KOPT-K1 (cell line): Measurements from ENCODE around the gene PAX5.

Experiments used
- H3K27ac ChIP-seq: fragments of 200-600 bp; sonication (generic); 2 replicates; pipeline ENCODE4 v1.5.1; 2016; ENCODE audit warnings: antibody characterized with exemption, mild to moderate bottlenecking, low read depth, low read length; ENCODE audit not compliant: poor library complexity, severe bottlenecking
- H3K36me3 ChIP-seq: fragments of 200-600 bp; sonication (generic); 2 replicates; pipeline ENCODE4 v1.5.1; 2017; ENCODE audit warnings: antibody characterized with exemption, mild to moderate bottlenecking, low read length, moderate library complexity; ENCODE audit not compliant: insufficient read depth
- H3K9me3 ChIP-seq: fragments of 200-600 bp; sonication (generic); 2 replicates; pipeline ENCODE4 v1.5.1; 2017; ENCODE audit warnings: antibody characterized with exemption, low read length, mild to moderate bottlenecking; ENCODE audit not compliant: insufficient read depth, poor library complexity, severe bottlenecking

The PAX5 gene

DNA sequence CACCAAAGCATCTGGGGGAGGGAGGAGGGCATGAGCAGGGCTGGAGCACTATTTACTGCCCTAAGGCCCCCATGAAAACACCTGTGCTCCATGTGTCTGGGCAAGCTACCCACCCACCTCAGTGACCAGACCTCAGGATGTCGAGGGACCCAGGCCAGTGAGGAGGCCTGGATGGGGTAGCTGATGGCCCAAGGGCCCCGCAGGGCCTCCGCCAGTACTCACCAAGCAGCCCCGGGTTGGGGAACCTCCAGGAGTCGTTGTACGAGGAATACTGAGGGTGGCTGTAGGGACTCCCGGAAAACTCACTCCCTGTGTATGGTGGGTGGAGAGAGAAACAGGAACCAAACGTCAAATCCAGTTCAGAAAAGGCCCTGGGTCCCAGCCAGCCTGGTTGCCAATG lies 187.4 kb downstream of the PAX5 start:
- H3K27ac ChIP-seq, result no peak overlapping the region
- H3K9me3 ChIP-seq, result no peaks in the 10 kb centered on the region
- H3K36me3 ChIP-seq, result no peaks in the 10 kb centered on the region

GRCh38 chr9:36845844-36846243 lies 188.2 kb downstream of the PAX5 start:
- no peaks in the 10 kb centered on the region for H3K9me3 ChIP-seq
- H3K36me3 ChIP-seq, result no peaks in the 10 kb centered on the region
- no peak overlapping the region for H3K27ac ChIP-seq

- H3K27ac ChIP-seq, result no peak overlapping the region
- no peaks in the 10 kb centered on the region for H3K9me3 ChIP-seq
- H3K36me3 ChIP-seq, result no peaks in the 10 kb centered on the region
These were observed 189.1 kb downstream of the PAX5 start for GRCh38 chr9:36844961-36845360.

- Histone ChIP-seq H3K36me3 (no peaks in the 10 kb centered on the region), H3K27ac (no peak overlapping the region), H3K9me3 (no peaks in the 10 kb centered on the region)
These were observed 190.1 kb downstream of the PAX5 start for GRCh38 chr9:36843964-36844363.

DNA sequence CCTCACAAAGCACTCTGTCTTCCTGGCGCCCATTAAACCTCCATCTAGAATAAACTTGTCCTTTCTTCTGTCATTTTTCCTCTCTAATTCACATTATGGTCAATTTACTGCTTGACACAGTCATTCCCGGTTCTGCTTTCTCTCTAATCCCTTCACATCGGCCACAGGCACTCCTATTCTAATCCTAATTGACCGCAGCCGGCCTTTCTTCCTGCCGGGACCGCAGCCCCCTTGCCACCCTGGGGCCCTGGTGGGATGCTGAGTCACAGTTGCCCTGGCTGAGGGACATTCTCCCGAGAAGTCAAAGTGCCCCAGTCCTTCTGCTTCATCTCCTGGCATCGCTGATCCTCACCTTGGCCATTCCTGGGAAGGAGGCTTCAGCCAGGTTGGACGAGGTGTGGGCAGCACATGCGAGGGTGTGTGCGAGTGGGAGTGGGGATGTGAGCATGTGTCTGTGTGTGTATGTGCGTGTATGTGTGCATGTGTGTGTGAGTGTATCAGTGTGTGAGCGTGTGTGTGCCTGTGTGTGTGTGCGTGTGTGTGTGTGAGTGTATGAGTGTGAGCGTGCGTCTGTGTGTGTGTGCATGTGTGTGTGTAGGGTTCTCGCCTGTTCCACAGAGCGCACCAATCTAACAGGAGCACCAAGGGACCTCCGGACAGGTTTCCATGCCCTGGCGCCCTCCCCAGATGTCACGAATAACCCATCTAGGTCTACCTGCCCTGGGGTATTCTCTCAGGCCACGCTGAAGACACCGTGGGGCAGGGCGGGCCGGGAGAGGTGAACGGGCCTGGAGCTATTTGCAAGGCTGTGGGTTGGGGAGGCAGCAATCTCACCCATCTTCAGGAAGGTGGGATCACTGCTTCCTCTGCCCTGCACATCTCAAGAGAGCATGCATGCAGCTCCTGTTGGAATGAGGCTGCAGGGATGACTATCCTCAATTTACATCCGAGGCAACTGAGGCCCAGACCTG lies 191.2 kb downstream of the PAX5 start:
- Histone ChIP-seq H3K36me3 (no peaks in the 10 kb centered on the region), H3K27ac (no peak overlapping the region), H3K9me3 (no peaks in the 10 kb centered on the region)

DNA sequence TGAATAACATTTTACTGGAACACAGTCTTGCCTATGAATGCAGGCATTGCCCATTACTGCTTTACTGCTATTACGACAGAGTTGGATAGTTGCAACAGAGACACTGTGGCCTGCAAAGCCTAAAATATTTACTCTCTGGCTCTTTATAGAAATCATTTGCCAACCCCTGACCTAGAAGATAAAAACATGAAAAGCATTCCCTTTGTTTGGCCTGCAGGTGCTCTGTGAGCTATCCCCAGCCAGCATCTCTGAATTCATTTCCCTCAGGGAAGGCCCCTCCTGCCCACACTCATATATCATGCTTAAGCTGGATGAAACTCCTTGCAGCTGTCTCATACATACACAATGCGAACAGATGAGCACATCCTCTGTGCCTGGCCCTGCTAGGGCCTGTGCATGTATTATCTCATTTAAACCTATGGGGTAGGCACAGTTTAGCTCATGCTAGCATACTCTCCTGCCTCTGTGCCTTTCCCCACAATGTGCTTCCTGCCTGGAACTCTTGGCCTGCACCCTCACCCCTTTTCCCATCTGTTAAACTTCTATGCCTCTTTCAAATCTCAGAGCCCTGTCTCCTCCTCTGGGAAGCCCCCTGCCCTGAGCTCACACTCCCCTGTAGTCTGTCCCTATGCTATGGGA lies 193.1 kb downstream of the PAX5 start:
- Histone ChIP-seq H3K27ac (no peak overlapping the region), H3K9me3 (no peaks in the 10 kb centered on the region), H3K36me3 (no peaks in the 10 kb centered on the region)

GRCh38 chr9:36839131-36839885 lies 194.8 kb downstream of the PAX5 start:
- Histone ChIP-seq H3K36me3 (no peaks in the 10 kb centered on the region), H3K9me3 (no peaks in the 10 kb centered on the region), H3K27ac (no peak overlapping the region)

GRCh38 chr9:36837431-36838405 lies 196.3 kb downstream of the PAX5 start:
- H3K36me3 ChIP-seq, result no peaks in the 10 kb centered on the region
- no peak overlapping the region for H3K27ac ChIP-seq

DNA sequence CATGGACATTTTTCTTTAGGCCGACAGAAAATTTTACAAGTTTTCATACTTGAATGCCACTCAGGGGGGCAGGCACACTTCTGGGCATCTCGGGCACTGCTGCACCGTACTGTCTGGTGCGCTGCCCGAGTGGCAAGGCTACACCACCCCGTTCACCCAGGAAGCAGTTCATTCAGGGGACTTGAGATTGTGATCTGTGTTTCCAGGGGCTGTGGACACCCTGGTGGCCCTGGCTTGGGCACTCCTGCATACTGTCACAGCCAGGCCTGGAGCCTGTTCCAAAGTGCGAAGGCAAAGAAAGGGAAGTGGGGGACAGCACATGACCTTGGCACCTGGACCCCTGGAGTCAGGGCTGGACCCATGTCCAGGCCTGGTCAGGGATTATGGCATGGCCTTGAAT lies 197.6 kb downstream of the PAX5 start:
- H3K36me3 ChIP-seq, result no peaks in the 10 kb centered on the region
- H3K9me3 ChIP-seq, result no peaks in the 10 kb centered on the region
- no peak overlapping the region for H3K27ac ChIP-seq

More at GRCh38 chr9:36837431-36838405, 196.3 kb downstream of the PAX5 start:
- no peaks in the 10 kb centered on the region for H3K9me3 ChIP-seq

- H3K9me3 ChIP-seq, result no peaks in the 10 kb centered on the region
- H3K36me3 ChIP-seq, result no peaks in the 10 kb centered on the region
- no peak overlapping the region for H3K27ac ChIP-seq
These were observed 198.6 kb downstream of the PAX5 start for GRCh38 chr9:36835271-36835996.

DNA sequence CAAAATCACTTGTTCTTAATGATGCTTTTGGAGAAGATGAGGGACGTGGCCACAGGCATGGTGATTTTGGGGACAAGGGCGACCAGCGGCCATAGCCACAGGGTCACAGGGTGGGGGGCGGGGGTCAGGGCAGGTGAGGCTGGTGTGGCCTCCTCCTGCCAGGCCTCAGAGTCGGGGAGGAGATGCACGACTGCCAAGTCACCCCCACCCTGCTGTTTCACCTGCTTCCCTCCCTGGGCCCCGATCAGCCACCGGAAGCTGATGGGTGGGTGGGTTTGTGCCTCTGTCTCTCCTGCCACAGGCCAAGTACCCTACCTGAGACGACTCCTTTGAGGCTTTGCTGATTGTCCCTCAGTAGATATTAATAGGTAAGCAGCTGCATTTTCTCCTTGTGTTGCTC lies 199.3 kb downstream of the PAX5 start:
- Histone ChIP-seq H3K9me3 (no peaks in the 10 kb centered on the region), H3K36me3 (no peaks in the 10 kb centered on the region), H3K27ac (no peak overlapping the region)

- Histone ChIP-seq H3K27ac (no peak overlapping the region), H3K9me3 (no peaks in the 10 kb centered on the region), H3K36me3 (no peaks in the 10 kb centered on the region)
These were observed 200.1 kb downstream of the PAX5 start for GRCh38 chr9:36833954-36834353.

DNA sequence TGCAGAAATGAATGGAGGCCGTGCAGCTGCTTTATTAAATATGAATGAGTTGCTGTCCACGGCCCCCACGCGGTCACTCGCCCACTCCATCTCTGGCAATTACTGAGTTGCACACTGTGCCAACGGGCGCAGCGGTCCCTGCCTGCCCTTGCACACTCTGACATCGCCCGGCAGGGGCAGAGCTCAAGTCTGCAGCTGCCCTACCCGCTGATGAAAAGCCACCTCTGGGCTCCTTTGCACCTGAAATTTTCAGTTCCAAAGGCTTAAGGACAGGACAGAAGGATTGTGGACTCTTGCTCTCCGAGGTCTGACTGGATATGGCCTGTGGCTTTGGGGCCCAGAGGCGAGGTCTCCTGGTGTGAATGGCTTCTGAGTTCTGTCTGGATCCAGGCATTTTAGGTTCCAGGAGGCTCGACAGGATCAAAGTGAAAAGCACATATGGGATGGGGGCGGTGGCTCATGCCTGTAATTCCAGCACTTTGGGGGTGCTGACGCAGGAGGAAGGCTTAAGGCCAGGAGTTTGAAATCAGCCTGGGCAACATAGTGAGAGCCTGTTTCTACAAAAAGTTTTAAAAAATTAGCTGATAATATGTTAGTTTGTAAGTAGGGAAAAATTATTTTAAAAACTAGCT lies 201.8 kb downstream of the PAX5 start:
- Histone ChIP-seq H3K27ac (no peak overlapping the region), H3K9me3 (no peaks in the 10 kb centered on the region), H3K36me3 (no peaks in the 10 kb centered on the region)
